Neuronal stem cell (in vitro differentiated cells): ENCODE measurements around the gene IBTK.
"Not testable (repeated sequence)": the region's sequence is repeated elsewhere in the genome, so short reads cannot be mapped to it uniquely, and the experiment has no call there.

Experiments
- DNase-seq: peaks from one replicate; pipeline ENCODE4 v3.0.0-alpha.2; 2013; ENCODE audit warnings: low spot score
- H2AFZ ChIP-seq: one replicate; pipeline ENCODE4 v1.6.1; 2013; ENCODE audit warnings: mild to moderate bottlenecking, low read length, inconsistent platforms
- H2AK5ac ChIP-seq: 2 replicates; pipeline ENCODE4 v1.6.1; 2013; ENCODE audit warnings: low read depth, mild to moderate bottlenecking, inconsistent platforms, low read length, moderate library complexity, mixed read lengths
- H2BK120ac ChIP-seq: 2 replicates; pipeline ENCODE4 v1.6.1; 2013; ENCODE audit warnings: low read depth, mild to moderate bottlenecking, inconsistent platforms, low read length, moderate library complexity, mixed read lengths
- H2BK12ac ChIP-seq: one replicate; pipeline ENCODE4 v1.6.1; 2013; ENCODE audit warnings: low read length, inconsistent platforms
- H2BK15ac ChIP-seq: 2 replicates; pipeline ENCODE4 v1.6.1; 2013; ENCODE audit warnings: mild to moderate bottlenecking, low read length, inconsistent platforms, mixed read lengths
- H2BK5ac ChIP-seq: one replicate; pipeline ENCODE4 v1.6.1; 2013; ENCODE audit warnings: inconsistent platforms, mild to moderate bottlenecking, low read length, moderate library complexity
- H3K14ac ChIP-seq: one replicate; pipeline ENCODE4 v1.6.1; 2013; ENCODE audit warnings: low read length, inconsistent platforms
- H3K18ac ChIP-seq: 2 replicates; pipeline ENCODE4 v1.6.1; 2013; ENCODE audit warnings: low read length, inconsistent platforms
- H3K23ac ChIP-seq: 2 replicates; pipeline ENCODE4 v1.6.1; 2013; ENCODE audit warnings: low read depth, mild to moderate bottlenecking, mixed read lengths, low read length, inconsistent platforms; ENCODE audit not compliant: poor library complexity
- H3K27ac ChIP-seq: replicated peaks from 3 replicates; pipeline ENCODE4 v1.5.1; 2013; ENCODE audit warnings: low read length, inconsistent platforms
- H3K27me3 ChIP-seq, 3 experiments: 2 replicates each; pipeline ENCODE4 v1.6.1; 2013; ENCODE audit warnings: low read length in 3 of 3, mild to moderate bottlenecking in 2 of 3, inconsistent platforms in 1 of 3, low read depth in 1 of 3, mixed read lengths in 1 of 3, moderate library complexity in 1 of 3; ENCODE audit not compliant: control insufficient read depth in 3 of 3, insufficient read depth in 3 of 3
- H3K36me3 ChIP-seq, 2 donors: replicated peaks in 1 of 2; 2 replicates each; pipeline ENCODE4 v1.6.1; 2013; ENCODE audit warnings: low read length in 2 of 2; ENCODE audit not compliant: control insufficient read depth in 2 of 2, insufficient read depth in 2 of 2
- H3K4ac ChIP-seq: 2 replicates; pipeline ENCODE4 v1.6.1; 2013; ENCODE audit warnings: inconsistent platforms, mild to moderate bottlenecking, low read length, moderate library complexity
- H3K4me1 ChIP-seq, 2 donors: 1 replicate in 1 of 2; 2 replicates in 1 of 2; pipeline ENCODE4 v1.6.1; 2013; ENCODE audit warnings: low read length in 2 of 2, low read depth in 1 of 2; ENCODE audit not compliant: control insufficient read depth in 2 of 2, insufficient read depth in 1 of 2
- H3K4me2 ChIP-seq: one replicate; pipeline ENCODE4 v1.6.1; 2013; ENCODE audit warnings: mild to moderate bottlenecking, low read length, inconsistent platforms; ENCODE audit not compliant: insufficient read depth, poor library complexity, severe bottlenecking
- H3K4me3 ChIP-seq, 2 donors: 2 replicates each; pipeline ENCODE4 v1.5.1; 2013; ENCODE audit warnings: low read length in 2 of 2, mild to moderate bottlenecking in 2 of 2, inconsistent platforms in 1 of 2, moderate library complexity in 1 of 2
- H3K79me1 ChIP-seq: one replicate; pipeline ENCODE4 v1.6.1; 2013; ENCODE audit warnings: low read depth, mild to moderate bottlenecking, inconsistent platforms, low read length, moderate library complexity
- H3K9ac ChIP-seq: one replicate; pipeline ENCODE4 v1.6.1; 2013; ENCODE audit warnings: mild to moderate bottlenecking, low read depth, low read length, inconsistent platforms; ENCODE audit not compliant: poor library complexity
- H3K9me3 ChIP-seq, 2 donors: replicated peaks in 1 of 2; 2 replicates each; pipeline versions ENCODE3 to v1.6.1; 2013; ENCODE audit warnings: low read length in 2 of 2, mild to moderate bottlenecking in 2 of 2, inconsistent platforms in 1 of 2, low read depth in 1 of 2, mixed read lengths in 1 of 2, moderate library complexity in 1 of 2; ENCODE audit not compliant: control insufficient read depth in 2 of 2, insufficient read depth in 1 of 2
- H4K8ac ChIP-seq: one replicate; pipeline ENCODE4 v1.6.1; 2013; ENCODE audit warnings: low read depth, mild to moderate bottlenecking, inconsistent platforms, low read length, moderate library complexity
- H4K91ac ChIP-seq: one replicate; pipeline ENCODE4 v1.6.1; 2013; ENCODE audit warnings: low read length, low read depth, mild to moderate bottlenecking, inconsistent platforms; ENCODE audit not compliant: poor library complexity
- WGBS, 2 donors: extraction: QIAGEN DNeasy Blood & Tissue Kit; methylation state at CpG; one replicate each; pipeline ENCODE4 v1.1.7; 2013; ENCODE audit warnings: missing lambda C conversion rate in 2 of 2, mixed read lengths in 1 of 2; ENCODE audit not compliant: insufficient read length in 2 of 2, insufficient replicate concordance in 1 of 2; ENCODE audit errors: extremely low coverage in 2 of 2; 5-methylcytosine and 5-hydroxymethylcytosine counted together

The IBTK gene

DNA sequence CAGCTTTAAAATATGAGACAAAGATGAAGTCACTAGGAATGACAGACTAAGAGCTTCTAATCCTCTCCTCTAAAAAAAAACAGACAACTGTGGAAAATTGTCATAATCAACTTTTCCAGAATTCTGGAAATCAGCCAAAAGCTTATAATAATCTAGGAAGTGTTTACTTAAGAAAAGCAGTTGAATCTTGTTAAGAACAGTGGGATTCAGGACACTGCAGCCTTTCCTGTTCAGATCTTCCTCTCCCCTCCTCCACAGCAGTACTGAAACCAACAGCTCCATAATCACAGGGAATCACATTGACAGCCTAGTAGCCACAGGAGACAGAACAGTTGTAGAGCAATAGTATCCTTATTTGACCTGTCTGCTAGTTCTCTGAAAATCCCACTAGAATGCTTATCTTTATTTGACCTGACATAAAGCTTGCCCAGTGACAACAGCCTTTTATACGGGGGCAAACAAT is 41.6 kb downstream of the IBTK start:
- Histone ChIP-seq H3K23ac (no peak overlapping the region), H2AFZ (no peak overlapping the region), H3K14ac (no peak overlapping the region), H3K79me1 (no peaks in the 10 kb centered on the region), H3K36me3 (peaks cover 2 to 92% of the 10 kb centered on the region in 2 donors), H3K4me1 (peaks cover 2 to 3% of the 10 kb centered on the region in 2 donors), H2BK12ac (no peak overlapping the region), H3K27ac (no peak overlapping the region), H2BK5ac (no peak overlapping the region), H3K9me3 (peaks cover 0 to 4% of the 10 kb centered on the region in 2 donors), H4K91ac (no peak overlapping the region), H3K18ac (no peak overlapping the region), H2BK15ac (no peak overlapping the region), H4K8ac (no peak overlapping the region), H2AK5ac (no peak overlapping the region), H2BK120ac (no peak overlapping the region), H3K4me3 (no peak overlapping the region), H3K4ac (no peak overlapping the region), H3K9ac (no peak overlapping the region), H3K4me2 (no peak overlapping the region), H3K27me3 (no peaks in the 10 kb centered on the region)
- DNase-seq = no peak
- no CpG with 5 or more reads among the region's 1 CpG for WGBS, 2 donors

- H2BK12ac ChIP-seq = no peak overlapping the region
- no peaks in the 10 kb centered on the region for H3K27me3 ChIP-seq
- no peak overlapping the region for H3K4me3 ChIP-seq
- H3K27ac ChIP-seq = no peak overlapping the region
- no peaks in the 10 kb centered on the region for H3K79me1 ChIP-seq
- no peak overlapping the region for H3K9ac ChIP-seq
- H3K4ac ChIP-seq = no peak overlapping the region
- peaks cover 1 to 92% of the 10 kb centered on the region in 2 donors for H3K36me3 ChIP-seq
- H3K14ac ChIP-seq = no peak overlapping the region
- H3K4me2 ChIP-seq = no peak overlapping the region
- no peak overlapping the region for H2AFZ ChIP-seq
- no peak overlapping the region for H3K18ac ChIP-seq
- no peak overlapping the region for H2BK5ac ChIP-seq
- H3K4me1 ChIP-seq = peaks cover 2 to 3% of the 10 kb centered on the region in 2 donors
- no peak overlapping the region for H3K23ac ChIP-seq
- H2AK5ac ChIP-seq = no peak overlapping the region
- H4K8ac ChIP-seq = no peak overlapping the region
- no peaks in the 10 kb centered on the region for H3K9me3 ChIP-seq
- no peak overlapping the region for H2BK15ac ChIP-seq
- H4K91ac ChIP-seq = no peak overlapping the region
- H2BK120ac ChIP-seq = no peak overlapping the region
- no peak for DNase-seq
Measured at GRCh38 chr6:82204020-82204419, 43.5 kb downstream of the IBTK start.

- no peak overlapping the region for H3K18ac ChIP-seq
- H3K4me2 ChIP-seq = no peak overlapping the region
- H2BK12ac ChIP-seq = no peak overlapping the region
- no peaks in the 10 kb centered on the region for H3K27me3 ChIP-seq
- no peak for DNase-seq
- H3K9me3 ChIP-seq = no peaks in the 10 kb centered on the region
- no peak overlapping the region for H2AFZ ChIP-seq
- no peak overlapping the region for H2BK5ac ChIP-seq
- WGBS, 2 donors = no CpG with 5 or more reads among the region's 4 CpGs
- no peak overlapping the region for H3K4ac ChIP-seq
- no peak overlapping the region for H3K4me3 ChIP-seq
- H3K4me1 ChIP-seq = no peaks in the 10 kb centered on the region
- H4K8ac ChIP-seq = no peak overlapping the region
- H2BK120ac ChIP-seq = no peak overlapping the region
- no peak overlapping the region for H3K23ac ChIP-seq
- H4K91ac ChIP-seq = no peak overlapping the region
- no peak overlapping the region for H2BK15ac ChIP-seq
- no peak overlapping the region for H3K27ac ChIP-seq
- no peaks in the 10 kb centered on the region for H3K79me1 ChIP-seq
- peaks cover 0 to 100% of the 10 kb centered on the region in 2 donors for H3K36me3 ChIP-seq
- no peak overlapping the region for H2AK5ac ChIP-seq
- no peak overlapping the region for H3K14ac ChIP-seq
- H3K9ac ChIP-seq = no peak overlapping the region
Measured at GRCh38 chr6:82197784-82198183, 49.8 kb downstream of the IBTK start.

GRCh38 chr6:82197245-82197644 is 50.3 kb downstream of the IBTK start:
- not testable (repeated sequence) for H2BK12ac ChIP-seq, H2AK5ac ChIP-seq, H3K27me3 ChIP-seq, H4K91ac ChIP-seq, H3K4me2 ChIP-seq, H3K23ac ChIP-seq, H2AFZ ChIP-seq, H2BK15ac ChIP-seq, H3K9ac ChIP-seq, H3K9me3 ChIP-seq, H3K18ac ChIP-seq, H3K4me3 ChIP-seq, H3K4me1 ChIP-seq, H4K8ac ChIP-seq, H2BK120ac ChIP-seq, H2BK5ac ChIP-seq, H3K4ac ChIP-seq, H3K27ac ChIP-seq, H3K79me1 ChIP-seq, H3K14ac ChIP-seq, DNase-seq
- peaks cover 0 to 100% of the 10 kb centered on the region in 2 donors for H3K36me3 ChIP-seq
- WGBS, 2 donors = no CpG with 5 or more reads among the region's 5 CpGs
